ENCODE measurements around the gene TCAF1.

Gene TCAF1

GRCh38 chr7:143901668-143902331, at the start of gene TCAF1:
Gene TCAF1 (minus strand): TSS chr7:143902176. CDS start chr7:143876608, 25,568 bp downstream.
- DNase-seq: peak; percentile 91 to 99 (median 97)

- no peak for DNase-seq
These were observed 46.8 kb upstream of the TCAF1 start for GRCh38 chr7:143948733-143949132.

GRCh38 chr7:143947111-143947510, 45.1 kb upstream of the TCAF1 start:
- DNase-seq: no peak

GRCh38 chr7:143945423-143945822, 43.4 kb upstream of the TCAF1 start:
- no peak for DNase-seq

- no peak for DNase-seq
These were observed 36.6 kb upstream of the TCAF1 start for GRCh38 chr7:143938379-143939243.

GRCh38 chr7:143936087-143937009, 34.4 kb upstream of the TCAF1 start:
- DNase-seq: no peak

- no peak for DNase-seq
These were observed 32.8 kb upstream of the TCAF1 start, which contains the start of gene OR2F2 for GRCh38 chr7:143934526-143935325. Gene OR2F2 (plus strand): TSS chr7:143935233. CDS start chr7:143935233, 0 bp downstream.

- DNase-seq: no peak
These were observed 29.8 kb upstream of the TCAF1 start for GRCh38 chr7:143931739-143932138.

GRCh38 chr7:143929224-143929920, 27.4 kb upstream of the TCAF1 start:
- peak in 2 of 3 donors; percentile 3 to 12 for DNase-seq

GRCh38 chr7:143924851-143925250, 22.9 kb upstream of the TCAF1 start:
- DNase-seq: no peak

GRCh38 chr7:143914938-143915652, 13.1 kb upstream of the TCAF1 start:
- no peak for DNase-seq

- no peak for DNase-seq
These were observed 12.1 kb upstream of the TCAF1 start for GRCh38 chr7:143913945-143914615.

- DNase-seq: peak; percentile 9 to 35 (median 18)
These were observed 8.7 kb upstream of the TCAF1 start for GRCh38 chr7:143910473-143911248.

- no peak for DNase-seq
These were observed 7.9 kb upstream of the TCAF1 start for GRCh38 chr7:143909863-143910262.

- DNase-seq: no peak
These were observed 6.1 kb upstream of the TCAF1 start for GRCh38 chr7:143908120-143908519.

- DNase-seq: no peak
These were observed 4.9 kb upstream of the TCAF1 start for GRCh38 chr7:143906895-143907294.

- DNase-seq: no peak
These were observed 4.2 kb upstream of the TCAF1 start for GRCh38 chr7:143906151-143906550.

GRCh38 chr7:143905509-143905908, 3.5 kb upstream of the TCAF1 start:
- no peak for DNase-seq

GRCh38 chr7:143902332-143902899, 440 bp upstream of the TCAF1 start:
- no peak for DNase-seq

Data from suppressor macrophage treated with lipopolysaccharide for 1 hour (primary cell).